ENCODE results near the gene PPP1R2C. TPM values are rescaled to one million over a fixed set of nuclear protein-coding genes. Genes with fewer than 3 reads are reported as not detected.

PPP1R2C gene
- total RNA-seq, 2 donors from 2014 or later = not detected

- ATAC-seq (ENCODE audit: insufficient number of reproducible peaks, low FRiP score, low read depth) (no peak), DNase-seq (ENCODE audit: low spot score) (no peak)
- Histone ChIP-seq H3K27ac (no peak overlapping the region), H3K9me3 (no peaks in the 10 kb centered on the region), H3K4me3 (no peak overlapping the region), H3K36me3 (no peaks in the 10 kb centered on the region), H3K27me3 (replicated peaks; ENCODE audit: insufficient read depth) (no peaks in the 10 kb centered on the region), H3K4me1 (ENCODE audit: control insufficient read depth in 1 of 2, low read depth in 2 of 2) (peaks cover 4 to 25% of the 10 kb centered on the region in 2 donors)
- no peak for TF ChIP-seq CTCF (IDR thresholded peaks at IDR 0.05)
Observed at GRCh38 chrX:42752730-42753129, 25.2 kb downstream of the PPP1R2C start.

- Histone ChIP-seq H3K9me3 (no peaks in the 10 kb centered on the region), H3K27me3 (replicated peaks; ENCODE audit: insufficient read depth) (no peaks in the 10 kb centered on the region), H3K4me1 (ENCODE audit: control insufficient read depth in 1 of 2, low read depth in 2 of 2) (peaks cover 4 to 30% of the 10 kb centered on the region in 2 donors), H3K27ac (no peak overlapping the region), H3K4me3 (no peak overlapping the region), H3K36me3 (no peaks in the 10 kb centered on the region)
- ATAC-seq (ENCODE audit: insufficient number of reproducible peaks, low FRiP score, low read depth) = no peak
- no peak for DNase-seq (ENCODE audit: low spot score)
- no peak for TF ChIP-seq CTCF (IDR thresholded peaks at IDR 0.05)
Observed at GRCh38 chrX:42751573-42751972, 26.4 kb downstream of the PPP1R2C start.

- H3K4me3 ChIP-seq = no peak overlapping the region
- ATAC-seq (ENCODE audit: insufficient number of reproducible peaks, low FRiP score, low read depth) = no peak
- no peak for DNase-seq (ENCODE audit: low spot score)
- no peaks in the 10 kb centered on the region for H3K36me3 ChIP-seq
- peaks cover 0 to 23% of the 10 kb centered on the region in 2 donors for H3K4me1 ChIP-seq (ENCODE audit: control insufficient read depth in 1 of 2, low read depth in 2 of 2)
- no peaks in the 10 kb centered on the region for H3K27me3 ChIP-seq (replicated peaks; ENCODE audit: insufficient read depth)
- TF ChIP-seq CTCF (IDR thresholded peaks at IDR 0.05) = no peak
- H3K9me3 ChIP-seq = no peaks in the 10 kb centered on the region
- H3K27ac ChIP-seq = no peak overlapping the region
Observed at GRCh38 chrX:42748067-42748850, 29.7 kb downstream of the PPP1R2C start.

- no peak for TF ChIP-seq CTCF (IDR thresholded peaks at IDR 0.05)
- DNase-seq (ENCODE audit: low spot score) (no peak), ATAC-seq (ENCODE audit: insufficient number of reproducible peaks, low FRiP score, low read depth) (peak; percentile 89)
- Histone ChIP-seq H3K9me3 (no peaks in the 10 kb centered on the region), H3K4me1 (ENCODE audit: control insufficient read depth in 1 of 2, low read depth in 2 of 2) (peaks cover 0 to 19% of the 10 kb centered on the region in 2 donors), H3K36me3 (no peaks in the 10 kb centered on the region), H3K27ac (peak overlapping the region in 1 of 2 donors; percentile 35), H3K27me3 (replicated peaks; ENCODE audit: insufficient read depth) (no peaks in the 10 kb centered on the region), H3K4me3 (no peak overlapping the region)
Observed at GRCh38 chrX:42746606-42747005, 31.4 kb downstream of the PPP1R2C start.

GRCh38 chrX:42740456-42740855 is 37.5 kb downstream of the PPP1R2C start:
- Histone ChIP-seq H3K4me3 (no peak overlapping the region), H3K9me3 (no peaks in the 10 kb centered on the region), H3K27me3 (replicated peaks; ENCODE audit: insufficient read depth) (no peaks in the 10 kb centered on the region), H3K36me3 (no peaks in the 10 kb centered on the region), H3K4me1 (ENCODE audit: control insufficient read depth in 1 of 2, low read depth in 2 of 2) (peaks cover 0 to 7% of the 10 kb centered on the region in 2 donors), H3K27ac (no peak overlapping the region)
- DNase-seq (ENCODE audit: low spot score) (no peak), ATAC-seq (ENCODE audit: insufficient number of reproducible peaks, low FRiP score, low read depth) (no peak)
- TF ChIP-seq CTCF (IDR thresholded peaks at IDR 0.05) = no peak
